GM21717 (cell line): ENCODE data around the gene MYL3.

ENCODE experiments used
- ATAC-seq: cut with Tn5 transposase; IDR thresholded peaks from one replicate; pipeline ENCODE4 v1.9.1; 2021; ENCODE audit warnings: mild to moderate bottlenecking, moderate library complexity; ENCODE audit not compliant: unreplicated experiment

The MYL3 gene

DNA sequence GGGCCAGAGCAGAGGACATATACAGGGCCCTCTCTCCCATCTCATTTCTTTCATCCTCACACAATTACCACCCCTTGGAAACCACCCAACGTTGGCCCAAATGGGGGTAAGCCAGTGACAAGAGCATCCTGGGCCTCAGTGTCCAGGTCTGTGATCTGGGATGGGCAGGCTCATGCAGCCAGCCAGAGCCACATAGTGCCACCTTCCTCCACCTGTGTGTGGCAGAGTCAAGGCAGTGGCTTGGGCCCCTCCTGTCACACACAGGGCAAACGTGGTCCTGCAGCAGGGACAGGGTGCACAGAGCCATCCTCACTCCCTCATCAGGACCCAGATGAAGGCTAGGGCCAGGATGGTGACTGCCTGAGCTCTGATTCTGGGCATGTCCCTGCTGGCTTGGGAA lies 2.3 kb upstream of the MYL3 start:
- ATAC-seq = no peak

GRCh38 chr3:46865031-46865507 lies 1.8 kb upstream of the MYL3 start:
- ATAC-seq = no peak

- ATAC-seq = no peak
Observed at GRCh38 chr3:46864061-46864881, 1.0 kb upstream of the MYL3 start.

DNA sequence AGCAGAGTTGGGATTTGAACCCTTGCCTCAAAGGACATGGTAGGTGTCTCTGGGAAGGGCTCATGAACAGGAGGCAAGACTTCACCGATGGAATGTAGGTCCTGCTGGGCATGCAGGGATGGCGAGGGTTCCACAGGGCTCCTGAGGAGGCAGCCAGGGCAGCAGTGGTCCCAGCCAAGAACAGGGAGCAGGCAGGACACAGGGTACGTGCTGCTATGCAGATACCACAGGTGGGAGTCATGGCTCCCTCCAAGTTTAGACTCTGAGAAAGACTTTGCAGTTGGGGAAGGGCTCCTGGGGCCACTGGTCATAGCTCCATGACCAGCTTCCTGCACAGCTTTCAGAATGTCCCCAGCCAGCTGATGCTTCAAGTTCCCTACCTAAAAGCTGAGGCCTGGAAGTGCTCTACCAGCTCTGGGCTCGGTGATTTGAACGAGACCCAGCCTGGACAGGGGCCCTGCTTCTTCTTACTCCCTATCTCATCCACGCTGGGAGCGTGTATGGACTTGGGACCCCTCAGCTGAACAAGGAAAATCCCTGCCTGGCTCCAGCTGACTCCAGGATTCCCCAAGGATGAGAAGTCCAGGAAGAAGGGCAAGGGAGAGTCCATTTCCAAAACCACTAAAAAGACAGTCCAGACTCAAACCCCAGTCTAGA lies 747 bp downstream of the MYL3 start:
- ATAC-seq = no peak

DNA sequence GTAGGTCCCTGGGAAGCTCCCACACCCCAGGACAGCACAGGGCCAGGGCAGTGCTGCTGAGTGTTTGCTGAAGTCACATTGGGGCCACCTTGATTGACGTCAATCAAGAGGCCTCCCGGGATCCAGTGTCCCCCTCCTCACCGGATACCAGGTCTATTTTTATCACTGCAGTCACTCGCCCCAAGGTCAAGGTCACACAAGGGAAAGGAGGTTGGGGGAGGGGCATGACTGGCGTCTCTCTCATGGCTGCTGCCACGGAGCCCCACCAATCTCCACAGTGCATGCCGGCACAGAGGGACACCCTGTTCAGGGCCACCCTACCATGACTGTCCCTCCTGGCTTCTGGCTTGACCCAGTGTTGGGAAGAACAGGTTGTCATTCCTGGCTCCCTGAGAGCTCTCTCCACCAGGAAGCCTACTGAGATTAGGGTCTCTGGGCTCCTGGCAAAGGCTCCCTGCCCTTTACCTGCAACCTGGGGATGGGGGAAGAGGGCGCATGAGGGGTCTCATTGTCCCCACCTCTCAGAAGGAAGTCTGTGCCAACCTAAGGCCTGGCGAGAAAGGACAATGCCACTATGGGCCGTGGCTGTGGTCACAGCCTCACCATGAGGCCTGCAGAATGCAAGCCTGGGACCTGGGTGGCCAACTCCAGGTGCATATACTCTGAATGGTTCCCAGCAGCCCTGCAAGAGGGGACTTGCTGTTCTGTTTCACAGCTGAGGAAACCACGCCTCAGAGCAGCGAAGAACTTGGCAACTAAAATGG lies 1.5 kb downstream of the MYL3 start:
- ATAC-seq = no peak

DNA sequence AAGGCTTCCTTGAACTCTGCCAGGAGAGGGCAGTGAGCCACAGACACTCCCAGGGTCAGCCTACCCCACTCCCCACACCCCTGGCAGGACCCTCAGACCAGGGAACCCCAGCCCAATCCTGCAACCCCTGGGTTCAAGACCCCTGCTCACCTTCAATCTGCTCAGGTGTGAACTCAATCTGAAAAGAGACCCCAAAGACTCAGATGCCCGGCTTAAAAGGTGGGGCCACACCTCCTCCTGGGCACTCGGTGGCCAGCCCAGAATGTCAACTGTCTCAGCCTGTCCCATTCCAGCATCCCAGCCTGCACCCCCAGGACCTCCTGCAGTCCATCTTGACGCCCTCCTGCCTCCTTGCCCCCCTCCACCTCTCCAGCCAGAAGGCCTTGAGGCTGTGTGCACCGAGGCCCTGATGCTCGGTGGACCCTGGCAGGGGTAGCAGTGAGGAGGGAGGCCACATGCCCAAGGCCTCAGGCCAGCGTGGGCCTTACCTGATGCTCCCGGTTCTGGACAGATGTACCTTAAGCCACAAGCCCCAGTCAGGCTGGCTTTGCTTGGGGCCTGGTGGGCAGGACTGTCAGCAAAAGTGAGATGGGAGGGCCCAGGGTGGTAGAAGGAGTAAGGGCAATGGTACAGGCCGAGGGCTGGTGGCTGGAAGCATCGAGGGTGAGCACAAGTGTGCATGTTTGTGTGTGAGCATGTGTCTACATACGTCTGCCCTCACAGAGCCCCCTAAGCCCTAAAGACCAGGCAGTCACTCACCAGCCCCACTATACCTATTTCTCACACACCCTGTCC lies 2.2 kb downstream of the MYL3 start:
- no peak for ATAC-seq

DNA sequence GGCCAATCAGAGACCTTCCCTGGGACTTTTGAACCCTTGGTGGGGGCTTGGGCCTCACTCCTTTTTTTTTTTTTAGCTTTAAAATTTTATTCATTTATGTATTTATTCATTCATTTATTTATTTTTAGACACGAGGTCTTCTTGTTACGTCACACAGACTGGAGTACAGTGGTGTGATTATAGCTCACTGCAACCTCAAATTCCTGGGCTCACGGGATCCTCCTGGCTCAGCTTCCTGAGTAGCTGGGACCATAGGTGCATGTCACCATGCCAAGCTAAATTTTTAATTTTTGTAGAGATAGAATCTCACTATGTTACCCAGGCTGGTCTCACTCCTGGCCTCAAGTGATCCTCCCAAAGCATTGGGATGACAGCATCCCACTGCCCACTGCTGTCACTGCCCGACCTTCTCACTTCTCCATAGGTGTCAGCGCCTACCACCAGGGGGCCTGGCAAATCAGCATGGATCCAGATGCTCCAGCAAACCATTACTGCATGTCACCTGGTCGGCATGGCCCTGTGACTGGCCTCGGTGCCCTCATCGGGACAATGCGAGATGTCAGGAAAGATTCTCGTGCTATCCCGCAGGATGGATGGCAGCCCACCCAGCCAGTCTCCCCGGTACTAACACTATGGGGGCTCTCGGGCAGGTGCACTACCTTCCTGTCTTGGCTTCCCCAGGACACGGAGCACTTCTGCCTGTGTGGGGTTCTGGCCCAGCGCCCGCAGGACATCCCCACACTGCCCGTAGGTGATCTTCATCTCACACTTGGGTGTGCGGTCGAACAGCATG lies 3.0 kb downstream of the MYL3 start:
- ATAC-seq = no peak

- ATAC-seq = no peak
Observed at GRCh38 chr3:46859001-46859710, 4.1 kb downstream of the MYL3 start.

- no peak for ATAC-seq
Observed at GRCh38 chr3:46858456-46858855, 4.8 kb downstream of the MYL3 start.

GRCh38 chr3:46857485-46858341 lies 5.5 kb downstream of the MYL3 start:
- no peak for ATAC-seq

- no peak for ATAC-seq
Observed at GRCh38 chr3:46856576-46857471, 6.4 kb downstream of the MYL3 start.

DNA sequence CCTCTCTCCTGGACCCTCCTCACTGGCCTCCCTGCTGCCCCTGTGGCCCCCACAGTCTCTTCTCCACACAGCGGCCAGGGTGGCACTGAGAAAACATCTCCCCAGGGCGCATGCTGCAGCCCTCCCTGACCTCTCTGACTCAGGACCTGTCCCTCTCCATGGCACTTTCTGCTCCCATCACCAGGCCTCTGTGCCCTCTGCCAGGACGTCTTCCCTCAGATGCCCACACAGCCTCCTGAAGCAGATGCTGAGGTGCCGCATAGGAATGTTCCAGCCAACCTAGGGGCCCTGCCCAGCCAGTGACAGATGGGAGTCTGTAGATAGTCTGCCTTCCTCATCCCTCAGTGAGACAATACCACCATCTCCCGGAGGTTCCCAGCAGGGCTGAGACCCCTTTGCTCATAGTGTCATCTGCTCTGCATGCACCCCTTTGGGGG lies 8.7 kb downstream of the MYL3 start:
- ATAC-seq = no peak

DNA sequence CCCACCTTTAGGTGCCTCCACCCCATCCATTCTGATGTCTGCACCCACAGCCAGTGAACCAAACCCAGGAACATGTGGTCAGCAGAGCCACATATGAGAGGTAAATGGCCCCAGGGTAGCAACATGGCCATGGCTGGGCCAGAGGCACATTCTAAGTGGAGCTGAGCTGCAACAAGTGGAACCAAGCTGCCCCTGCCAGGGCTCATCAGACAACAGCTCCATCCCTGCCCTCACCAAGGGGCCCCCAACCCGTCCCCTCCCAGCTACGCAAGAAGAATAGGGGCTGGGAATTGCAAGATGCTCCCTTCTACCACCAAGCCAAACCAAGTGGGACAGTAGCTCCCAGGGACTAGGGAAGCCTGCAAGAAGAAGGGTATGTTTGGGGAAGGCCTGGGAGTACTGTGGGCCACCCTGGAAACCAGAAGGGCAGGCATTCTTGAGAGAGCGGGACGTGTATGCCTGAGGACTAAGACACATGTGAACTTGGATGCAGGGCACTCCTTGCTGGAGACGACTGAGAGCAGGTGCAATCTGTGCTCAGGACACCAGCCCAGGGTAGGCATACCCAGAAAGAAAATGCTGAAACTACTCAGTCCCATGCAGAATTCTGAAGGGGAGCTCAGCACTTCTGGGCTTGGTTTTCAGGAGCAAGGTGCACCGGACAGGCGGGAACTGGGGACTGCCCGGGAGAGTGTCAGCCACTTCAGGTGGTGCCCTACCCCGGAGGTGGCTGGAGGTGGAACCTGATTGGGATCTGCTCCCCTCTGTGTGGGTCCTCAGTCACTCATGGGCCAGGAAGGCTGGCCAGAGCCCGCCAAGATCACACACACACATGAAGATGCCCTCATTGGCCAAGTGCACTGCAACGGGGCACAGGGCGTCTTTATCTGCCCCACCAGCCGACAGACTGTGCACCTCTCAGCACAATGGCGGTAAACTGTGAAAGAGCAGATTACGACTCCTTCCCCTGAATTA lies 9.5 kb downstream of the MYL3 start:
- ATAC-seq = no peak

DNA sequence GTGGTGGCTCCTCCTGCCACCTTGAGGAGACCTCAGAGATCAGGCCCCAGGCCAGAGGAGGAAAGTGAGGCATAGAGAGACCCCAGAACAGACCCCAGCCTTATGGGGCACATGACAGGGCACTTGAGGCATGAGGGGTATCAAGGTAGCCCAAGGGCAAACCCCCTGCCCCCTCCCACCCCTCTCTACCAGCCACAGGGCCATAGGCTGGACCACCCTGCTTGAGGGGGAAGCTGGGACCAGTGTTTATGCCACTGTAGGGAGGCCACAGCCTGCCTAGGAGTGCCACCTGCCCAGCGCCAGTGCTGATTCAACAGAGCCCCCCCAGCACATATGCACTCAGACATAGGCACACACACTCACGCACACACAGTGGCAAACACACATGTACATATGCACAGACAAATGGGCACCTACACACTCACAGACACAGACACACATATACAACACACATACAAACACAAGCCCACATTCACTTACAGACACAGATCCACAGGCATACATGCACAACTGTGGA lies 10.3 kb downstream of the MYL3 start:
- ATAC-seq = no peak

DNA sequence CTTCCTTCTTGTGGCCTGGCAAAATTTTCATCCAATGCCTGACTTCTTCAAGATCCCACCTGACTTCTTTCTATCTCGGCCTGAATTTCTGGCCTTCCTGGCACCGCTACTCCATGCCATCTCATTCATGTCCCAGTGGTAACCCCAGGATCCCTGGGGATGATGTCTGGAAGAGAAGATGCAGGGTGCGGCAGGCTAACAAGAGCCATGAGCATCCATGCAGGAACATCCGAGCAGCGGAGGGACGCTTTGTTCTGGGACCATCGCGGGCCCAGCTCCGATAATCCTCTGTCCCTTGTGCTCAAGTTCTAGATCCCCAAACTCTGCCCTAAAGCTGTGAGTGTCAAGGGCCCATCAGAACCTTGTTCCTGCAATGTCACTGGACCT lies 10.9 kb downstream of the MYL3 start:
- ATAC-seq = no peak
